Right lobe of liver (tissue), 6 donors: ENCODE results near the gene EPB41L1. TPM values are rescaled to one million over a fixed set of nuclear protein-coding genes. Genes with fewer than 3 reads are reported as not detected.
A peak's percentile ranks its signal among the peaks of the same experiment; 100 is the strongest.

Source experiments
- ATAC-seq, 4 donors: fragments of 200-7000 bp; cut with Tn5 transposase; one replicate each; pipeline ENCODE4 v1.9.1; 2020; ENCODE audit warnings: mild to moderate bottlenecking in 4 of 4, moderate library complexity in 4 of 4
- DNase-seq, 3 donors: peaks; one replicate each; pipeline ENCODE4 v3.0.0-alpha.2; 2020
- H3K27ac ChIP-seq, 3 donors: fragments of 200-600 bp; one replicate each; pipeline ENCODE4 v1.8.0; 2022
- H3K27me3 ChIP-seq, 2 donors: fragments of 200-600 bp; one replicate each; pipeline ENCODE4 v1.8.0; 2022
- H3K36me3 ChIP-seq, 4 donors: fragments of 200-600 bp; sonication (generic) in 1 of 4; one replicate each; pipeline versions ENCODE4 v1.5.1 to v1.8.0; 2017 to 2022; ENCODE audit warnings: control low read depth in 1 of 4
- H3K4me1 ChIP-seq, 4 donors: fragments of 200-600 bp; sonication (generic) in 1 of 4; one replicate each; pipeline versions ENCODE4 v1.5.1 to v1.8.0; 2017 to 2022; ENCODE audit warnings: control low read depth in 1 of 4
- H3K4me3 ChIP-seq, 3 donors: fragments of 200-600 bp; one replicate each; pipeline ENCODE4 v1.8.0; 2022
- H3K9me3 ChIP-seq, 4 donors: fragments of 200-600 bp; sonication (generic) in 1 of 4; one replicate each; pipeline versions ENCODE4 v1.5.1 to v1.8.0; 2017 to 2022; ENCODE audit warnings: control low read depth in 1 of 4
- CTCF ChIP-seq, 4 donors: fragments of 200-600 bp in 3 of 4; fragments of 450-650 bp in 1 of 4; IDR thresholded peaks; one replicate each; pipeline versions ENCODE4 v1.5.1 to v1.8.0; 2016 to 2022; ENCODE audit warnings: antibody characterized with exemption in 4 of 4, mild to moderate bottlenecking in 2 of 4
- POLR2A ChIP-seq: fragments of 450-650 bp; IDR thresholded peaks from one replicate; pipeline ENCODE4 v1.6.1; 2017; ENCODE audit warnings: antibody characterized with exemption, mild to moderate bottlenecking
- WGBS: methylation state at CpG from one replicate; pipeline ENCODE4 v1.1.6; 2018; ENCODE audit warnings: low coverage, low lambda C conversion rate; ENCODE audit not compliant: insufficient coverage; ENCODE audit errors: missing lambda C conversion rate; 5-methylcytosine and 5-hydroxymethylcytosine counted together
- intact Hi-C, 2 donors: fragments of 100-400 bp; cut with DNase I; formaldehyde crosslinking; loops; one replicate each; pipeline versions ENCODE4 v1.11.2 to v1.14.1; 2022
- total RNA-seq, 6 experiments: library from RNA; depleted of rRNA in 2 of 6; stranded (reverse); fragments of >200 nt in 2 of 6; fragmentation: NEBNext Ultra II Directional in 3 of 6; extraction: Animal tissue kit (Norgen Biotek cat#: 25700) in 3 of 6; gene quantifications; one replicate each; pipeline versions ENCODE4 v1.1.0 to v1.2.4, GENCODE V29; 2016 to 2023
- donor health status: DM: no; HTN: yes; CAD: no.
- donor health status: DM: no; HTN: no; CAD: no.
- donor health status: DM: no; HTN: no; CAD: no.
- donor health status: DM: no; HTN: yes; CAD: no.
- donor health status: DM: no; HTN: yes; CAD: no.

The EPB41L1 gene
- total RNA-seq, 6 experiments from 2014 or later = 3.1 to 13.2 (median 5.3) TPM

- no peaks in the 10 kb centered on the region for H3K9me3 ChIP-seq
- no peak for TF ChIP-seq CTCF (IDR thresholded peaks at IDR 0.05)
- TF ChIP-seq POLR2A = no peak
- DNase-seq (no peak), ATAC-seq (peak in 2 of 4 donors; percentile 11 to 27)
- WGBS = 10% methylated on average over 1 of the region's 1 CpG
- no peak overlapping the region for H3K27ac ChIP-seq
- no peak overlapping the region for H3K4me3 ChIP-seq
- no peaks in the 10 kb centered on the region for H3K27me3 ChIP-seq
- peaks cover 0 to 7% (median 2%) of the 10 kb centered on the region in 4 donors for H3K4me1 ChIP-seq
- intact Hi-C loops = no loop called here
- H3K36me3 ChIP-seq = no peaks in the 10 kb centered on the region
Measured at GRCh38 chr20:36144336-36144735, 10.2 kb upstream of the EPB41L1 start.

- H3K27me3 ChIP-seq = no peaks in the 10 kb centered on the region
- H3K9me3 ChIP-seq = no peaks in the 10 kb centered on the region
- 68% methylated on average over 12 of the region's 12 CpGs for WGBS
- ATAC-seq (no peak), DNase-seq (no peak)
- intact Hi-C loops = no loop called here
- no peak overlapping the region for H3K27ac ChIP-seq
- H3K36me3 ChIP-seq = no peaks in the 10 kb centered on the region
- H3K4me3 ChIP-seq = no peak overlapping the region
- H3K4me1 ChIP-seq = peaks cover 0 to 20% (median 7%) of the 10 kb centered on the region in 4 donors
- TF ChIP-seq POLR2A = no peak
- no peak for TF ChIP-seq CTCF (IDR thresholded peaks at IDR 0.05)
Measured at GRCh38 chr20:36145877-36146707, 8.4 kb upstream of the EPB41L1 start.

- H3K27ac ChIP-seq = no peak overlapping the region
- DNase-seq (no peak), ATAC-seq (no peak)
- intact Hi-C loops = no loop called here
- no peaks in the 10 kb centered on the region for H3K36me3 ChIP-seq
- H3K4me1 ChIP-seq = peaks cover 0 to 20% (median 7%) of the 10 kb centered on the region in 4 donors
- TF ChIP-seq POLR2A (no peak), CTCF (IDR thresholded peaks at IDR 0.05) (no peak)
- H3K9me3 ChIP-seq = no peaks in the 10 kb centered on the region
- no peaks in the 10 kb centered on the region for H3K27me3 ChIP-seq
- H3K4me3 ChIP-seq = no peak overlapping the region
- 78% methylated on average over 3 of the region's 3 CpGs for WGBS
Measured at GRCh38 chr20:36147690-36148089, 6.8 kb upstream of the EPB41L1 start.

- intact Hi-C loops = no loop called here
- no peak overlapping the region for H3K4me3 ChIP-seq
Measured at GRCh38 chr20:36148439-36148838, 6.1 kb upstream of the EPB41L1 start.

More at GRCh38 chr20:36148439-36148838, 6.1 kb upstream of the EPB41L1 start:
- no peak for TF ChIP-seq CTCF (IDR thresholded peaks at IDR 0.05)
- TF ChIP-seq POLR2A = no peak
- H3K27me3 ChIP-seq = no peaks in the 10 kb centered on the region
- 100% methylated on average over 1 of the region's 2 CpGs for WGBS
- DNase-seq = no peak
- H3K36me3 ChIP-seq = no peaks in the 10 kb centered on the region
- H3K9me3 ChIP-seq = no peaks in the 10 kb centered on the region
- no peak for ATAC-seq
- peaks cover 0 to 20% (median 7%) of the 10 kb centered on the region in 4 donors for H3K4me1 ChIP-seq
- H3K27ac ChIP-seq = no peak overlapping the region
